Measurements from ENCODE around the gene NHSL2.

GRCh38 chrX:71871367-71871766 is 39.3 kb upstream of the NHSL2 start:
- TF ChIP-seq, protein P1, sequence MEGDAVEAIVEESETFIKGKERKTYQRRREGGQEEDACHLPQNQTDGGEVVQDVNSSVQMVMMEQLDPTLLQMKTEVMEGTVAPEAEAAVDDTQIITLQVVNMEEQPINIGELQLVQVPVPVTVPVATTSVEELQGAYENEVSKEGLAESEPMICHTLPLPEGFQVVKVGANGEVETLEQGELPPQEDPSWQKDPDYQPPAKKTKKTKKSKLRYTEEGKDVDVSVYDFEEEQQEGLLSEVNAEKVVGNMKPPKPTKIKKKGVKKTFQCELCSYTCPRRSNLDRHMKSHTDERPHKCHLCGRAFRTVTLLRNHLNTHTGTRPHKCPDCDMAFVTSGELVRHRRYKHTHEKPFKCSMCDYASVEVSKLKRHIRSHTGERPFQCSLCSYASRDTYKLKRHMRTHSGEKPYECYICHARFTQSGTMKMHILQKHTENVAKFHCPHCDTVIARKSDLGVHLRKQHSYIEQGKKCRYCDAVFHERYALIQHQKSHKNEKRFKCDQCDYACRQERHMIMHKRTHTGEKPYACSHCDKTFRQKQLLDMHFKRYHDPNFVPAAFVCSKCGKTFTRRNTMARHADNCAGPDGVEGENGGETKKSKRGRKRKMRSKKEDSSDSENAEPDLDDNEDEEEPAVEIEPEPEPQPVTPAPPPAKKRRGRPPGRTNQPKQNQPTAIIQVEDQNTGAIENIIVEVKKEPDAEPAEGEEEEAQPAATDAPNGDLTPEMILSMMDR (IDR thresholded peaks at IDR 0.05) = no peak
- no peak for TF ChIP-seq POLR2A (IDR thresholded peaks at IDR 0.05)
- no peak for TF ChIP-seq POLR2AphosphoS5 (IDR thresholded peaks at IDR 0.05)
